Activated B cell treated with CpG ODN at 0.5 μM for 24 hours (primary cell): Measurements from ENCODE around the gene ZFC3H1. TPM values are rescaled to one million over a fixed set of nuclear protein-coding genes. Genes with fewer than 3 reads are reported as not detected.

Experiments used
- ATAC-seq: fragments of 200-7000 bp; cut with Tn5 transposase; one replicate; pipeline ENCODE4 v1.10.0; 2021; ENCODE audit warnings: low read depth, mild to moderate bottlenecking, moderate library complexity
- CTCF ChIA-PET: fragments of 350-600 bp; sonication (Branson Sonifier 250); formaldehyde crosslinking; loops from one replicate; lab custom pipeline; 2021; ENCODE audit warnings: antibody characterized with exemption; lab: Charles Lee
- POLR2A ChIA-PET: fragments of 350-600 bp; sonication (Branson Sonifier 250); formaldehyde crosslinking; loops from one replicate; lab custom pipeline; 2021; ENCODE audit warnings: antibody characterized with exemption; lab: Charles Lee
- DNase-seq: peaks from one replicate; pipeline ENCODE4 v3.0.0; 2022
- H3K27ac Mint-ChIP-seq: one replicate; pipeline ENCODE4 v1.8.0; 2020; ENCODE audit warnings: mixed read lengths
- H3K27me3 Mint-ChIP-seq: one replicate; pipeline ENCODE4 v1.8.0; 2021; ENCODE audit warnings: mixed read lengths
- H3K36me3 Mint-ChIP-seq: one replicate; pipeline ENCODE4 v1.8.0; 2021; ENCODE audit warnings: low read depth, mixed read lengths
- H3K4me1 Mint-ChIP-seq: one replicate; pipeline ENCODE4 v1.8.0; 2021; ENCODE audit warnings: mixed read lengths
- H3K4me3 Mint-ChIP-seq: one replicate; pipeline ENCODE4 v1.8.0; 2020; ENCODE audit warnings: mild to moderate bottlenecking, mixed read lengths
- H3K9me3 Mint-ChIP-seq: one replicate; pipeline ENCODE4 v1.8.0; 2020; ENCODE audit warnings: mixed read lengths
- CTCF ChIP-seq: fragments of 200-600 bp; IDR thresholded peaks from one replicate; pipeline ENCODE4 v1.8.0; 2022; ENCODE audit warnings: antibody characterized with exemption, mild to moderate bottlenecking
- intact Hi-C: fragments of 100-400 bp; cut with micrococcal nuclease; formaldehyde crosslinking; loops from one replicate; pipeline ENCODE4 v1.15.1; 2024
- total RNA-seq: library from RNA; stranded (reverse); gene quantifications from 2 replicates; pipeline ENCODE4 v1.2.3, GENCODE V29; 2022

Gene ZFC3H1
- total RNA-seq, 1 donor from 2014 or later = 107 TPM

DNA sequence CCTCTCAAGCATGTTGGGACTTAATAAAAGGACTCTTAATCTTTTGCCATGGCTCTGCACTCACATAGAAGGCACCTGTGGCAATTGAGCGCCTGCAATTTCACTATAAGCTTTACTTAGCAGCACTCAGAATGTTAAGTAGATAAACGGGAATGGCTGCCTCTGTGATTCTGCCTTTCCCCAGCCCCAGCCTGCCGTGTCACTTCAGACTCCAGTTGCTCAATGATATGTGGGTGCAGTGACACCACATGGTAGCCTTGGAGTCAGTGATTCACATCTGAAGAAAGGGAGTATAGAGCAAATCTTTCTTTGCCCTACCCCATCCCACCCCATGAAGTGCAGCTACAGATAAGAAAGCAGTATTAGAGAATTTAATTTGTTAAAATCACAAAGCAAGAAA lies 96.1 kb downstream of the ZFC3H1 start:
- Mint-ChIP-seq H3K4me3 (no peak overlapping the region), H3K36me3 (no peaks in the 10 kb centered on the region), H3K4me1 (no peaks in the 10 kb centered on the region), H3K27ac (no peak overlapping the region), H3K9me3 (no peaks in the 10 kb centered on the region), H3K27me3 (peaks cover 13% of the 10 kb centered on the region)
- no peak for TF ChIP-seq CTCF
- intact Hi-C loops = no loop called here
- POLR2A ChIA-PET = no interaction called here
- CTCF ChIA-PET = no interaction called here
- DNase-seq (no peak), ATAC-seq (no peak)

DNA sequence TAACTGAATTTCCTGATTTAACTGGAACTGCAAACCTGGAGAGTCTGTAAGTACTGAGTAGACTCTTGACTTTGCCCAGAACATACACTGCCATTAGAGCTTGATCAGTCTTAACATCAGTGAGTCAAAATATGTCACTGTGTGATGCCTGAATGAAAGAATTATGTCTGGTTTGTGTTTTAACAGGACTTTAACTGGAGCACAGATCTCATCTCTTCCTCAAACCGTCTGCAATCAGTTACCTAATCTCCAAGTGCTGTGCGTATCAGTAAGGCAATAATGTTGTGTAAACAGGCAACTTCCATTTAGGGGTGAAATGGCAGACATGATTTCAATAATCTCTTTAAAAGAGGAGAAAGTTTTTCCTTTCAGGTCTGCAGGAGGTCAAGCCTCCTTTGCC lies 97.0 kb downstream of the ZFC3H1 start:
- Mint-ChIP-seq H3K36me3 (no peaks in the 10 kb centered on the region), H3K27ac (no peak overlapping the region), H3K9me3 (no peaks in the 10 kb centered on the region), H3K4me1 (no peaks in the 10 kb centered on the region), H3K27me3 (peaks cover 13% of the 10 kb centered on the region), H3K4me3 (no peak overlapping the region)
- CTCF ChIA-PET = no interaction called here
- DNase-seq = no peak
- POLR2A ChIA-PET = no interaction called here
- intact Hi-C loops = no loop called here
- no peak for TF ChIP-seq CTCF
- no peak for ATAC-seq

DNA sequence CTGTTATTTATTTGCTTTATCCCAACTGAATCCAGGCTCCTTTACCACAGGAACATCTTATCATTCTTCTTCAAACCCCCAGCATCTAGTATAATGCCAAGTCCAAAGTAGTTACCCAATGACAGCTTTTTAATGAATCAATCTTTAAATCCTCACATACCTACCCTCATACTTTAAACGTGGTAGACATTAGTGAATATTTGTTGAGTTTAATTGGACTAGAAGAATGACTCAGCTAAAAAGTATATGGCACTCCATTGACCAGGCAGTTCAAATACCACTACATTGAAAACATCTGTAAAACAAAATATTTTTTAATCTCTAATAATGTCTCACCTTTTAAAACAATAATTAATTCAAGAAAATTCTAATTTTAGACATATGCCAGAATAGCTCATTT lies 98.1 kb downstream of the ZFC3H1 start:
- ChIA-PET POLR2A (no interaction called here), CTCF (no interaction called here)
- H3K36me3 Mint-ChIP-seq = no peaks in the 10 kb centered on the region

DNA sequence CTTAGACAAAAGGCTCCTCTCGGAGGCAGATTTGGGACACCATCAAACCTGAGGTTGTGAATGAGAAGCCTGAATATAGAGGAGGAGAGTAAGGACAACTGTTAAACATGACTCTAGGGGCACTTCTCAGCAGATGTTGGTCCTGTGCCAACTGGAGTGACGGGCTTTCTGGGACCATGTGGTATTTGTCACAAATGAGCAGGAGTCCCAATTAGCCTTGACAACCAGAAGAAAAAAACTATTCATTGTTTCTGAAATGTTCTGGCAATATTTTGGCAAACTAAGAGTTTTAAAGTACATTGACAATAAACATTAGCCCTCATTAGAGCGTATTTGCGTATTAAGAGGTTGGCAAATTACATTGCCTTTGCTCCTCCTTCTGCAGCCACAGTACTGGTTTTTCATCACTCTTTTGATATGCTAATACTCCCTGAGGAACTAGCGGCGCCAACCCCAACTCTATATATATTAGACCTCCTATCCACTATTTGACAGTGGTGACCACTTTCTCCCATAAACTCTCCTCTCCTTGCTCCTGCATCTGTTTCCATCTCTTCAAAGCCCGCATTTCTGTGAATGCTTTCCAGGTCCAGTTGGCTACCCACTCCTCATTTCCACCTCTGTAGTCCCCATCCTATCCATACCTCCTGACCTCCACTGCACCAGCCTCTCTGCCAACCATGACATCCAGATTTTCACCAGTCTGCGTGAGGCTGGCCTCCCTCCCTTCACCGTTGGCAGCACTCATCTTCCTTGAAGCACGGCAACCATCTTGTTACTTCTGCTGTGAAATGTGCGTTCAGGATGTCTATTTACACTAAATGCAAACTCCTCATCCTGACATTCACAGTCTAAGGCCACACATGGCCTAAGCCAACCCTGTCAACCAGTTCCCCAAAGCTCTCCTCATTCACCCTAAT lies 100.7 kb downstream of the ZFC3H1 start:
- H3K27ac Mint-ChIP-seq = no peak overlapping the region
- no peaks in the 10 kb centered on the region for H3K9me3 Mint-ChIP-seq
- H3K36me3 Mint-ChIP-seq = no peaks in the 10 kb centered on the region
- intact Hi-C loops = no loop called here
- DNase-seq (no peak), ATAC-seq (no peak)
- H3K4me1 Mint-ChIP-seq = no peaks in the 10 kb centered on the region
- H3K27me3 Mint-ChIP-seq = peaks cover 2% of the 10 kb centered on the region
- no peak for TF ChIP-seq CTCF
- ChIA-PET POLR2A (no interaction called here), CTCF (no interaction called here)
- H3K4me3 Mint-ChIP-seq = no peak overlapping the region

More for the DNA sequence above, 98.1 kb downstream of the ZFC3H1 start:
- no peak overlapping the region for H3K27ac Mint-ChIP-seq
- no peaks in the 10 kb centered on the region for H3K4me1 Mint-ChIP-seq
- no peaks in the 10 kb centered on the region for H3K9me3 Mint-ChIP-seq
- DNase-seq (no peak), ATAC-seq (no peak)
- intact Hi-C loops = no loop called here
- TF ChIP-seq CTCF = no peak
- H3K27me3 Mint-ChIP-seq = peaks cover 13% of the 10 kb centered on the region
- no peak overlapping the region for H3K4me3 Mint-ChIP-seq

Other genes with a start within 250 kb of the ZFC3H1 start
- gene LGR5, start 224.1 kb downstream of the ZFC3H1 start, total RNA-seq = not detected in 2 replicates
- 10.8 and 11.5 TPM in 2 replicates for gene THAP2, start 453 bp upstream of the ZFC3H1 start, total RNA-seq
- 42.6 and 46.7 TPM in 2 replicates for gene TMEM19, start 22.2 kb upstream of the ZFC3H1 start, total RNA-seq
- gene RAB21, start 91.0 kb upstream of the ZFC3H1 start, total RNA-seq = 112 and 121 TPM in 2 replicates
- 36.0 and 40.1 TPM in 2 replicates for gene TBC1D15, start 175.9 kb upstream of the ZFC3H1 start, total RNA-seq